Astrocyte of the cerebellum (primary cell): Measurements from ENCODE around the gene SLC6A18.

Experiments used
- DNase-seq: peaks from one replicate; pipeline ENCODE4 v3.0.0-alpha.2; 2011; ENCODE audit warnings: low read depth
- H3K4me3 ChIP-seq: 2 replicates; pipeline ENCODE4 v1.5.1; 2011; ENCODE audit warnings: mild to moderate bottlenecking, low read depth, low read length, moderate library complexity
- CTCF ChIP-seq: IDR thresholded peaks from 2 replicates; pipeline ENCODE4 v1.5.1; 2012; ENCODE audit warnings: low read length, low read depth, moderate library complexity, mild to moderate bottlenecking; ENCODE audit errors: missing control alignments
- in situ Hi-C: cut with HindIII; loops from 2 replicates; pipeline ENCODE4 v1.10.0; 2017; ENCODE audit warnings: low sequenced_read_pairs

Gene SLC6A18

GRCh38 chr5:1187234-1187949, 37.8 kb upstream of the SLC6A18 start:
- in situ Hi-C loops, result no loop called here
- DNase-seq, result no peak

GRCh38 chr5:1187950-1188334, 37.2 kb upstream of the SLC6A18 start:
- DNase-seq, result no peak
- no peak for TF ChIP-seq CTCF
- H3K4me3 ChIP-seq, result no peak overlapping the region
- in situ Hi-C loops, result no loop called here

More at GRCh38 chr5:1187234-1187949, 37.8 kb upstream of the SLC6A18 start:
- TF ChIP-seq CTCF, result no peak
- no peak overlapping the region for H3K4me3 ChIP-seq

- TF ChIP-seq CTCF, result no peak
- H3K4me3 ChIP-seq, result no peak overlapping the region
- in situ Hi-C loops, result no loop called here
- no peak for DNase-seq
These were observed 36.7 kb upstream of the SLC6A18 start for GRCh38 chr5:1188464-1188863.

GRCh38 chr5:1189269-1189668, 35.9 kb upstream of the SLC6A18 start:
- no peak for TF ChIP-seq CTCF
- no peak overlapping the region for H3K4me3 ChIP-seq
- in situ Hi-C loops, result no loop called here
- DNase-seq, result no peak

GRCh38 chr5:1190278-1190677, 34.9 kb upstream of the SLC6A18 start:
- no peak for TF ChIP-seq CTCF
- no peak for DNase-seq
- in situ Hi-C loops, result no loop called here
- H3K4me3 ChIP-seq, result no peak overlapping the region

GRCh38 chr5:1190837-1191239, 34.3 kb upstream of the SLC6A18 start:
- in situ Hi-C loops, result no loop called here
- no peak overlapping the region for H3K4me3 ChIP-seq

More at GRCh38 chr5:1190837-1191239, 34.3 kb upstream of the SLC6A18 start:
- TF ChIP-seq CTCF, result no peak
- no peak for DNase-seq
